Left forelimb (tissue), 1 donor: ENCODE measurements around the gene NDUFV1.
"Not testable (repeated sequence)": the region's sequence is repeated elsewhere in the genome, so short reads cannot be mapped to it uniquely, and the experiment has no call there.

Experiments
- DNase-seq: peaks from one replicate; pipeline ENCODE4 v3.0.0-alpha.2; 2018; ENCODE audit warnings: low spot score

NDUFV1 gene

DNA sequence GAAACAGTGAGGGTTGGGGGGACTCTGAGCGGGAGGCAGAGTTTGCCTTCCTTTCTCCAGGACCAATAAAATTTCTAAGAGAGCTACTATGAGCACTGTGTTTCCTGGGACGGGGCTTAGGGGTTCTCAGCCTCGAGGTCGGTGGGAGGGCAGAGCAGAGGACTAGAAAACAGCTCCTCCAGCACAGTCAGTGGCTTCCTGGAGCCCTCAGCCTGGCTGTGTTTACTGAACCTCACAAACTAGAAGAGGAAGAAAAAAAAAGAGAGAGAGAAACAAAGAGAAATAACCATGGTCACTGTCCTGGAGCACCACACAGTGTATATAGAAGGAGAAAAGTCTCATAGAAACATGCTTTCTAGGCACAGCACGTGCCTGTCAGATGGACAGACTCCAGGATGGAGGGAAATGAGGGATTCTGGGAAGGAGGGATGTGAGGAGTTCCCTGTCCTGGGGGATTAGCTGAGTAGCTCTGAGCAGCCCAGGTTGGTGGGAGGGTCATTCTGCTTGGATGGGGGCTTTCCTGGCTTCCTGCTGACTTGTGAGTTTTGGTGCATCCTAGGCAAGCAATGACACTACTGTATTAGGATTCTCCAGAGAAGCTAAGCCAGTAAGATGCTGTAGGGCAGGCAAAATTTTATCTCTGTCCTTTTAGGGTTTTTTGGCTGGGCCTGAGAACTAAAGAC lies 20.0 kb upstream of the NDUFV1 start:
- DNase-seq: no peak

GRCh38 chr11:67588136-67588503 lies 18.6 kb upstream of the NDUFV1 start:
- no peak for DNase-seq

- DNase-seq: not testable (repeated sequence)
Measured at GRCh38 chr11:67588899-67589415, 17.8 kb upstream of the NDUFV1 start.

DNA sequence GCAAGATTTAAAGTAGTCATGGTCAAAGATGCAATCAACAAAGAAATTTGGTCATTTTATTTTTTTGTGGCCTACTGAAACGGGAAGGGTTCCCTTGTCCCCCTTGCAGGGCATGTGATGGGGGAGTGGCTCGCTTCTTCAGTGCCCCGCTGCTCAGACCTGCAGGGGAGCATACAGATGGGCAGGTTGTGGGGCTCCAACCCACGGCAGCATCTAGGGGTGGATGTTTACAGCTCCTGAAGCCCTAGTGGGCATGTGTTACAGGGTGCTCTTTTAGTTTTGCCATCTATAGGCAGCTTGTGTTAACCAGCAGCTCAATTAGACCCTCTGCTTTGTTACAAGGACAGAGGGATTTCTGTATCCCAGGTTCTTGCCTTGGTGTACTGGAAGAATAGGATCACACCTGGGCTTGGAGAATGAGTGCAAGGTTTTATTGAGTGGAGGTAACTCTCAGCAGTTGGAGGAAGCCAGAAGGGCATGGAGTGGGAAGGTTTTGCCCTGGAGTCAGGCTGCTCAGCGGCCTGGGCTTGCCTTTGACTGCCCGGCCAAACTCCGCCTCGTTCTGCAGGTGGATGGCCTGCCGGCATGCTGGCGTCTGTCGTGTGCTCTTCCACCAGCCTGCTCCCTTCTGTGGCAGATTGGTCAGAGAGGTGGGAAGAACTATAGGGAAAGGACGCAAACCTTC lies 13.7 kb upstream of the NDUFV1 start:
- no peak for DNase-seq

DNA sequence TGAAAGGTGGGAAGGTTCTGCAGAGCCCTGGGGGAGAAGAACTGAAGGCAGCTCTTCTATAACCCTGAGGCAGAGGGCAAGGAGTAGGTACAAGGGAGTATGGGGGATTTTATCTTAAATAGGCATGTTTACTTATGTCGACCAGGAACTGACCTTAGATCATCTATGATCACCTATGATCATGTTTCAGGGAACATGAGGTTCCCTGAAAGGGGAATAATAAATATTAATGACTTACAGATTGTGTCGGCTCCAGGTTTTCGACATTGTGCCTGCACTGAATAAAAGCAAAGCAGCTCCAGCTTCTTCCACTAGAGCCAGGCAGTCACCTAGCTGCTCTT lies 13.2 kb upstream of the NDUFV1 start:
- no peak for DNase-seq

DNA sequence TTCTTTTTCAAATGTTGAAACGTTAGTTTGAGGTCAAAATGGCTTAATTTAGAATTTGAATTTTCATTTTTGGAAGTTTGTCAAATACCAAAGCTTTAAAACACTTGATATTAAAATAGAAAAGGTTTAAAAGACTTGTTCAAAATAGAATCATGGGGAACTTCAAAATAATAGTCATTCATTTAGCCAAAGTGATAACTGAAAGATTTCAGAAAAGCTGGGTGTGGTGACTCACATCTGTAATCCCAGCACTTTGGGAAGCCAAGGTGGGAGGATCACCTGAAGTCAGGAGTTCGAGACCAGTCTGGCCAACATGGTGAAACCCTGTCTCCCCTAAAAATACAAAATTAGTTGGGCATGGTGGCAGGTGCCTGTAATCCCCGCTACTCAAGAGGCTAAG lies 12.3 kb upstream of the NDUFV1 start:
- no peak for DNase-seq

GRCh38 chr11:67596753-67597300 lies 9.9 kb upstream of the NDUFV1 start:
- DNase-seq: no peak

DNA sequence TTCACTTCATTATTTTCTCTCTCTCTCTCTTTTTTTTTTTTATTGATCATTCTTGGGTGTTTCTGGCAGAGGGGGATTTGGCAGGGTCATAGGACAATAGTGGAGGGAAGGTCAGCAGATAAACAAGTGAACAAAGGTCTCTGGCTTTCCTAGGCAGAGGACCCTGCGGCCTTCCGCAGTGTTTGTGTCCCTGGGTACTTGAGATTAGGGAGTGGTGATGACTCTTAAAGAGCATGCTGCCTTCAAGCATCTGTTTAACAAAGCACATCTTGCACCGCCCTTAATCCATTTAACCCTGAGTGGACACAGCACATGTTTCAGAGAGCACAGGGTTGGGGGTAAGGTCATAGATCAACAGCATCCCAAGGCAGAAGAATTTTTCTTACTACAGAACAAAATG lies 9.3 kb upstream of the NDUFV1 start:
- not testable (repeated sequence) for DNase-seq

DNA sequence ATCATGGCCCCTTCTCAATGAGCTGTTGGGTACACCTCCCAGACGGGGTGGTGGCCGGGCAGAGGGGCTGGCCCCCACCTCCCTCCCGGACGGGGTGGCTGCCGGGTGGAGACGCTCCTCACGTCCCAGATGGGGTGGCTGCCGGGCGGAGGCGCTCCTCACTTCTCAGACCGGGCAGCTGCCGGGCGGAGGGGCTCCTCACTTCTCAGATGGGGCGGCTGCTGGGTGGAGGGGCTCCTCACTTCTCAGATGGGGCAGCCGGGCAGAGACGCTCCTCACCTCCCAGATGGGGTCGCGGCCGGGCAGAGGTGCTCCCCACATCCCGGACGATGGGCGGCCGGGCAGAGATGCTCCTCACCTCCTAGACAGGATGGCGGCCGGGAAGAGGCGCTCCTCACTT lies 8.8 kb upstream of the NDUFV1 start:
- not testable (repeated sequence) for DNase-seq

DNA sequence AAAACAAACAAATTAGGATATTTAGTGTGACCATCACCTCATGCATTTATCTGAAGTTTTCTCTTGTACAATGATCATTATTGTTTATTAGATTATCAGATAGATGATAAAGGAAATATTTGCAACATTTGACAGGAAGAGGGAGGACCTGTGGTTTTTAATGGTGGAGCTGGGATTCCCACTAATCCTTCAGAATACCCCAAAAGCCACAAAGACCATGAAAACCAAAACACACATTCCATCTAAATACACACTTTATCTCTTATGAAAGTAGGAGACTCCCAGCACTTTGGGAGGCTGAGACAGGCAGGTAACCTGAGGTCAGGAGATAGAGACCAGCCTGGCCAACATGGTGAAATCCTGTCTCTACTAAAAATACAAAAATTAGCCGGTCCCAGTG lies 7.6 kb upstream of the NDUFV1 start:
- no peak for DNase-seq

DNA sequence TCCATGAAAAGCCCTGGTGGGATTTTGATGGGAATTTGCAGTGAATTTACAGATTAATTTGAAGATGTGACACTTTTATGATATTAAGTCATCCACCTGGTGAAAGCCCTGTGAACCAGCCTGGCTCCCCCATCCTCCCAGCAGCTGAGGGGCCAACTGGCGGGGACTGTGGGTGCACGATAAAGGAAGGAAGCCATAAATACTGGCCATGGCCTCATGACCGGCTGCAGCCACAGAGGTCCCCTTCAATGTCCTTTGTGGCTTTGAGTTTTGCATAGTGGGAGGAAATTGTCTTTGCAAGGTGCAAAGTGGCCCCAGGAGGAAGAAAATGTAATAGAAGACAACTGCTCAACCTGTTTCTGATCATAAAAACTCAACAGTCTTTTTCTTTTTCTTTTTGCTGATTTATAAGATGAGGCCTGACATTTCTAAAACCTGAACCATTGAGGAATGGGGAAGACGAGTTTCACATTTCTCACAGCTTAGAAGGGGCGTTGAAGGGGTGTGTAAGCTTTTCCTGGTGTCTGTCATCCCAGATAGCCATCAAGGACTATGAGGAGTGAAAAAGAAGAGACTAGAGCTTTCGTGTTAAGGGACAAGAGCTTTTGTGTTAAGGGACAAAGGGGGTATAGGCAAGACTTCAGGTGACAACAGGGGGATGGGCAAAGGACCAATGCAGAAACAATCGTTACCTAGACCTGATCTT lies 6.3 kb upstream of the NDUFV1 start:
- DNase-seq: no peak

GRCh38 chr11:67601098-67601497 lies 5.6 kb upstream of the NDUFV1 start:
- DNase-seq: peak; percentile 61

DNA sequence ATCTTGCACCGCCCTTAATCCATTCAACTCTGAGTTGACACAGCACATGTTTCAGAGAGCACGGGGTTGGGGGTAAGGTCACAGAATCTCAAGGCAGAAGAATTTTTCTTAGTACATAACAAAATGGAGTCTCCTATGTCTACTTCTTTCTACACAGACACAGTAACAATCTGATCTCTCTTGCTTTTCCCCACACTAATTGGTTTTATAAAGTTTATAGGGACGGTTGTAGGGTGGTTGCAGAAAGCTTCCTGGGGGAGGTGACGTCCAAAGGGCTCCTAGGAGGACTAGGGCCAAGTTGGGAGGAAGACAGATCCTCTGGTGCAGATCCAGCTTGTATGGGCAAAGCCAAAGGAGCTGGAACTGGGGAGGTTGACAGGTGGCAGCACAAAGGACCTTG lies 2.6 kb upstream of the NDUFV1 start:
- DNase-seq: not testable (repeated sequence)

DNA sequence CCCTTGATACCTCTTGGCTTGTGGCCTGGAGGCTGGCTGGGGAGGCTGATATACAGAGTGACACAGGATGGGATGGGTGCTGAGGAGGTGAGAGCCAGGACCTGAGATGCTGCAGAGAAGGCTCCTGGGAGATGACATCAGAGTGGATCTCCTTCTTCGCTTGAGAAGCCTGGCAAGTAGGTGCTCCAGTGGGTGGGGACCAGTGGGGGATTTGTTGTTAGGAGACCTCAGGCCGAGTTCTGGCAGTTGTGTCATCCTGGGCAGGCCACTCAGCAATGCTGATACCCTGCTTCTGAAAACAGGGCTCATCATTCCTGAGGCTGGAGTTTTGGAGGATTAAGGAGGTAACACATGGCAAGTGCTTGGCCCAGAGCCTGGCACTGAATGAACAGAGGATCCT lies 1.9 kb upstream of the NDUFV1 start:
- DNase-seq: no peak

- DNase-seq: no peak
Measured at GRCh38 chr11:67605231-67606011, 1.3 kb upstream of the NDUFV1 start.

GRCh38 chr11:67606093-67606491 lies 644 bp upstream of the NDUFV1 start:
- no peak for DNase-seq

GRCh38 chr11:67607507-67607906 lies 771 bp downstream of the NDUFV1 start:
- DNase-seq: no peak

GRCh38 chr11:67608486-67608885 lies 1.8 kb downstream of the NDUFV1 start:
- DNase-seq: no peak

- no peak for DNase-seq
Measured at GRCh38 chr11:67609316-67609715, 2.6 kb downstream of the NDUFV1 start.

GRCh38 chr11:67610302-67610868 lies 3.6 kb downstream of the NDUFV1 start:
- DNase-seq: no peak

DNA sequence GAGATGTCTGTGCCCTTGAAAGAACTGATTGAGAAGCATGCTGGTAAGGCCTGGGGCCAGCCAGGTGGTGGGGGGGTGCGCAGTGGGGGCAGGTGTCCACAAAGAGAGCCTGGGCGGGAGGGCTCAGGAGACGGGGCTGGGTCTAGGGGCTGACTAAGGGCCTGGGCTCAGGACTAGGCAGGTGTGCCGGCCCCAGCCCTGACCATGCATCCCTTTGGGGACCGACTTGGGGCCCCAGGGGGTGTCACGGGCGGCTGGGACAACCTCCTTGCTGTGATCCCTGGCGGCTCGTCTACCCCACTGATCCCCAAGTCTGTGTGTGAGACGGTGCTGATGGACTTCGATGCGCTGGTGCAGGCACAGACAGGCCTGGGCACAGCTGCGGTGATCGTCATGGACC lies 4.4 kb downstream of the NDUFV1 start:
- no peak for DNase-seq
